Ishikawa (cell line): ENCODE data around the gene NPAS2.

ENCODE experiments used
- CEBPB ChIP-seq: IDR thresholded peaks from 2 replicates; pipeline ENCODE4 v1.6.1; 2012
- CREB1 ChIP-seq: IDR thresholded peaks from 2 replicates; pipeline ENCODE4 v1.6.1; 2012; ENCODE audit warnings: low read depth
- EGR1 ChIP-seq: IDR thresholded peaks from 2 replicates; pipeline ENCODE4 v1.6.1; 2012
- EP300 ChIP-seq: IDR thresholded peaks from 2 replicates; pipeline ENCODE4 v1.6.1; 2012; ENCODE audit warnings: borderline replicate concordance
- FOXM1 ChIP-seq: IDR thresholded peaks from 2 replicates; pipeline ENCODE4 v1.6.1; 2012; ENCODE audit warnings: low read depth, borderline replicate concordance
- NFIC ChIP-seq: IDR thresholded peaks from 2 replicates; pipeline ENCODE4 v1.6.1; 2012
- RAD21 ChIP-seq: IDR thresholded peaks from 2 replicates; pipeline ENCODE4 v1.6.1; 2012; ENCODE audit warnings: low read depth
- TAF1 ChIP-seq: IDR thresholded peaks from 2 replicates; pipeline ENCODE4 v1.6.1; 2012; ENCODE audit warnings: low read depth, mild to moderate bottlenecking
- TCF12 ChIP-seq: IDR thresholded peaks from 2 replicates; pipeline ENCODE4 v1.6.1; 2012; ENCODE audit warnings: low read depth
- TEAD4 ChIP-seq: IDR thresholded peaks from 2 replicates; pipeline ENCODE4 v1.6.1; 2012
- YY1 ChIP-seq: IDR thresholded peaks from 2 replicates; pipeline ENCODE4 v1.6.1; 2012; ENCODE audit warnings: low read depth
- ZBTB7A ChIP-seq: IDR thresholded peaks from 2 replicates; pipeline ENCODE4 v1.6.1; 2012; ENCODE audit warnings: low read depth
- TF ChIP-seq, protein P1 (sequence below): IDR thresholded peaks from 2 replicates; pipeline ENCODE4 v1.6.1; 2012
- TF ChIP-seq, protein P2 (sequence below): IDR thresholded peaks from 2 replicates; pipeline ENCODE4 v1.6.1; 2012; ENCODE audit warnings: low read depth, mild to moderate bottlenecking
- TF ChIP-seq, protein P3 (sequence below): IDR thresholded peaks from 2 replicates; pipeline ENCODE4 v1.6.1; 2012

The NPAS2 gene

DNA sequence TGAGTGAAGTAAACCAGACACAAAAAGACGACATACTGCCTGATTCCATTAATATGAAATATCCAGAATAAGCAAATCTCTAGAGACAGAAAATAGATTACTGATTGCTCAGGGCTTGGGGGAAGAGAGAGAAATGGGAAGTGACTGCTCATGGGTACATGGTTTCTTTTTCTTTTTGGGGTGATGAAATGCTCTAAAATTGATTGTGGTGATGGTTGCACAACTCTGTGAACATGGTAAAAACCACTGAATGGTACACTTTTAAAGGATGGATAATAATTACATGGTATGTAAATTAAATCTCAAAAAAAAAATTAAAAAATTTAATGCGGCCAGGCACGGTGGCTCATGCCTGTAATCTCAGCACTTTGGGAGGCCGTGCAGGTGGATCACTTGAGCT is 221.5 kb downstream of the NPAS2 start:
- TF ChIP-seq NFIC: no peak
- TF ChIP-seq FOXM1: no peak
- TF ChIP-seq CEBPB: no peak
- TF ChIP-seq CREB1: no peak

DNA sequence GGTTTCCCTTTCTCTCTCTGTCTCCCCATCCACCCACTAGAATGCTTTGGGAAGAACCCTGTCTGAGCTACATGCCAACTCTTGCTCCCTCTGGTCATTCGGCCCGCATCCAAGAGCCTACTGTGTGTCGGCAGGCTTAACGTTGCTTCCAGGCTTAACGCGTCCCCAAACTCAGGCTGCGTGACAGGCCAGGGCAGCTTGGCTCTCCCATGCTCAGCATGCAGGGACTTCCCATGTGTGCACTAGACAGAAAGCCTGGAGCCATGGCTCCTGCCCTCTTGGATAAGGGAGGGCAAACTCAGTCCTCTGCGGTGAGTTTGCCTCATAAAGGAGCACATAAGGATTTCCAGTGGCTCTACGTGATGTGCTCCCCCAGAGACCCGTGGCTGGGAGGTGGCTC is 225.4 kb downstream of the NPAS2 start:
- TF ChIP-seq, protein P1, sequence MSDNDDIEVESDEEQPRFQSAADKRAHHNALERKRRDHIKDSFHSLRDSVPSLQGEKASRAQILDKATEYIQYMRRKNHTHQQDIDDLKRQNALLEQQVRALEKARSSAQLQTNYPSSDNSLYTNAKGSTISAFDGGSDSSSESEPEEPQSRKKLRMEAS: no peak
- TF ChIP-seq, protein P2, sequence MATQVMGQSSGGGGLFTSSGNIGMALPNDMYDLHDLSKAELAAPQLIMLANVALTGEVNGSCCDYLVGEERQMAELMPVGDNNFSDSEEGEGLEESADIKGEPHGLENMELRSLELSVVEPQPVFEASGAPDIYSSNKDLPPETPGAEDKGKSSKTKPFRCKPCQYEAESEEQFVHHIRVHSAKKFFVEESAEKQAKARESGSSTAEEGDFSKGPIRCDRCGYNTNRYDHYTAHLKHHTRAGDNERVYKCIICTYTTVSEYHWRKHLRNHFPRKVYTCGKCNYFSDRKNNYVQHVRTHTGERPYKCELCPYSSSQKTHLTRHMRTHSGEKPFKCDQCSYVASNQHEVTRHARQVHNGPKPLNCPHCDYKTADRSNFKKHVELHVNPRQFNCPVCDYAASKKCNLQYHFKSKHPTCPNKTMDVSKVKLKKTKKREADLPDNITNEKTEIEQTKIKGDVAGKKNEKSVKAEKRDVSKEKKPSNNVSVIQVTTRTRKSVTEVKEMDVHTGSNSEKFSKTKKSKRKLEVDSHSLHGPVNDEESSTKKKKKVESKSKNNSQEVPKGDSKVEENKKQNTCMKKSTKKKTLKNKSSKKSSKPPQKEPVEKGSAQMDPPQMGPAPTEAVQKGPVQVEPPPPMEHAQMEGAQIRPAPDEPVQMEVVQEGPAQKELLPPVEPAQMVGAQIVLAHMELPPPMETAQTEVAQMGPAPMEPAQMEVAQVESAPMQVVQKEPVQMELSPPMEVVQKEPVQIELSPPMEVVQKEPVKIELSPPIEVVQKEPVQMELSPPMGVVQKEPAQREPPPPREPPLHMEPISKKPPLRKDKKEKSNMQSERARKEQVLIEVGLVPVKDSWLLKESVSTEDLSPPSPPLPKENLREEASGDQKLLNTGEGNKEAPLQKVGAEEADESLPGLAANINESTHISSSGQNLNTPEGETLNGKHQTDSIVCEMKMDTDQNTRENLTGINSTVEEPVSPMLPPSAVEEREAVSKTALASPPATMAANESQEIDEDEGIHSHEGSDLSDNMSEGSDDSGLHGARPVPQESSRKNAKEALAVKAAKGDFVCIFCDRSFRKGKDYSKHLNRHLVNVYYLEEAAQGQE: no peak
- TF ChIP-seq CEBPB (no peak), TEAD4 (no peak), NFIC (no peak), YY1 (no peak), FOXM1 (no peak), EGR1 (no peak), ZBTB7A (no peak), RAD21 (no peak), EP300 (no peak), TAF1 (no peak), CREB1 (no peak), TCF12 (no peak)
- TF ChIP-seq, protein P3, sequence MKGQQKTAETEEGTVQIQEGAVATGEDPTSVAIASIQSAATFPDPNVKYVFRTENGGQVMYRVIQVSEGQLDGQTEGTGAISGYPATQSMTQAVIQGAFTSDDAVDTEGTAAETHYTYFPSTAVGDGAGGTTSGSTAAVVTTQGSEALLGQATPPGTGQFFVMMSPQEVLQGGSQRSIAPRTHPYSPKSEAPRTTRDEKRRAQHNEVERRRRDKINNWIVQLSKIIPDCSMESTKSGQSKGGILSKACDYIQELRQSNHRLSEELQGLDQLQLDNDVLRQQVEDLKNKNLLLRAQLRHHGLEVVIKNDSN: no peak
